ENCODE data around the gene TMEM50A. TPM values are rescaled to one million over a fixed set of nuclear protein-coding genes. Genes with fewer than 3 reads are reported as not detected.
A peak's percentile ranks its signal among the peaks of the same experiment; 100 is the strongest.
"Not testable (repeated sequence)": the region's sequence is repeated elsewhere in the genome, so short reads cannot be mapped to it uniquely, and the experiment has no call there.

Gene TMEM50A
- polyA plus RNA-seq, 3 donors from 2014 or later: 238 to 291 (median 240) TPM

DNA sequence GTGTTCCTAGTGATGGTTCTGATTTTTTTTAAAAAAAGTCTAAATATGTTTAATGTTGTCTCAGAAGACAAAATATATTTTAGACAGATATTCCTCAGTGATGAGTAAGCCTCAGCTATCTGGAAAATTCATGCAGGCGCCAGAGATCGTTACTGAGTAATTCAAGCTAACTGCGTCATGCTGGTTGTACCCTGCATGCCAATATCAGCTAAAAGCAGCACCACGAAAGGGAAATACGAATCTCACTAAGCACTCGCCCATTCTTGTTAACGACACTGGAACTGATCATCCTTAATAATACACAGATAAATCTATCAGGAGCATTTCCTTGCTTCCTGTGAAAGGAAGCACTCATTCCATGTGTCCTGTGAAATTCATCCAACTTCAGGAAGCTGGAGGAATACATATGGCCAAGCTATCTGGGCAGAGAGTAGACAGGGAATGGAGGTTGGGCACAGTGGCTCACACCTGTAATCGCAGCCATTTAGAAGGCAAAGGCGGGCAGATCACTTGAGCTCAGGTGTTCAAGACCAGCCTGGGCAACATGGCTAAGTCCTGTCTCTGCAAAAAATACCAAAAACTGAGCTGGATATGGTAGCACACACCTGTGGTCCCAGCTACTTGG lies 17.7 kb upstream of the TMEM50A start:
- not testable (repeated sequence) for H3K4me3 Mint-ChIP-seq; H3K27me3 Mint-ChIP-seq (ENCODE audit: low read depth in 3 of 3); H3K36me3 Mint-ChIP-seq; DNase-seq; H3K4me1 Mint-ChIP-seq; H3K9me3 Mint-ChIP-seq; H3K27ac Mint-ChIP-seq

DNA sequence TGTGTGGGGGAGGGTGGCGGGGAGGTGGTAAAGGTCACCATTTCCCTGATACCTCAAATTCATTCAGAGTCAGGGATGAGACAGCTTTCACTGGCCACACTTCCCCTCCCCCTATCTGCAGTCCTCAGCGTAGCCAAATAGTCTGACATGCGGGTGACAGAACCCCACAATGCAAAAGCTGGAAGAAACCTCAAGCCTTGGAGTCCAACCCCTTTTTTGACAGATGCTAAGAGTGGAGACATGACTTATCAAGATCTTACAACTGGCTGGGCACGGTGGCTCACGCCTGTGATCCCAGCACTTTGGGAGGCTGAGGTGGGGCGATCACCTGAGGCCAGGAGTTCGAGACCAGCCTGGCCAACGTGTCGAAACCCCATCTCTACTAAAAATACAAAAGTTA lies 16.0 kb upstream of the TMEM50A start:
- H3K36me3 Mint-ChIP-seq; H3K9me3 Mint-ChIP-seq; H3K4me3 Mint-ChIP-seq; DNase-seq; H3K4me1 Mint-ChIP-seq; H3K27me3 Mint-ChIP-seq (ENCODE audit: low read depth in 3 of 3): not testable (repeated sequence)
- H3K27ac Mint-ChIP-seq: peak overlapping the region in 1 of 6 donors; percentile 71

- DNase-seq; H3K27me3 Mint-ChIP-seq (ENCODE audit: low read depth in 3 of 3); H3K36me3 Mint-ChIP-seq; H3K4me3 Mint-ChIP-seq; H3K27ac Mint-ChIP-seq; H3K4me1 Mint-ChIP-seq; H3K9me3 Mint-ChIP-seq: not testable (repeated sequence)
Measured at GRCh38 chr1:25324407-25324806, 13.7 kb upstream of the TMEM50A start.

DNA sequence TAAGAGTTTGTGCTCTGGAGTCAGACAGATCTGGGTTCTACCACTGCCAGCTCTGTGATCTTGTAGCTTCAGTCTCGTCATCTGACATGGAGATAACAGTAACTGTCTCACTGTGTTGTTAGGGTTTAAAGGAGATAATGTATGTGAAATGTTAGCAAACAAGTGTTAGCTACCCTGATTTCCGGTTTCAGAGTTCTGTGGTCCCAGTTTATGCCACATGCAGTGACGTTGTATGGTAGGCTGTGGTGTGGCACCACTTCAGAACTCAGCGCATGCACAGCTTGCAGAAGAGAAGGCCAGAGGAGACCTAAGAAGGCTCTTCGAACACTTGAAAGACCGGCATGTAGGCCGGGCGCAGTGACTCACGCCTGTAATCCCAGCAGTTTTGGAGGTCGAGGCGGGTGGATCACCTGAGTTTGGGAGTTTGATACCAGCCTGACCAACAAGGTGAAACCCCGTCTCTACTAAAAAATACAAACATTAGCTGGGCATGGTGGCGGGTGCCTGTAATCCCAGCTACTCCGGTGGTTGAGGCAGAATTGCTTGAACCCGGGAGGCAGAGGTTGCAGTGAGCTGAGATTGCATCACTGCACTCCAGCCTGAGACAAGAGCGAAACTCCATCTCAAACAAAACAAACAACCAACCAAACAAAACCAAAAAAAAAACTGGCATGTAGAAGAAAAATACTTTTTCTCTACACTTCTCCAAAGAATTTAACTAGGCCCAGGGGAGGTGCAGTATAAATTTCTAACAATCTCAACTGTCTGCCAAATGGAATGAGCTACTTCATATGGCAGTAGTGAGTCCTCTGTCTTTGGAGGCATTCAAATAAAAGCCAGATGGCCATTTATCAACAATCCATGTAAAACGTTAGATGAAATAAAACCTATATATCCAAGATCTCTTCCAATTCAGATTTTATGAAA lies 10.0 kb upstream of the TMEM50A start:
- H3K4me3 Mint-ChIP-seq; H3K9me3 Mint-ChIP-seq; H3K36me3 Mint-ChIP-seq; DNase-seq; H3K27me3 Mint-ChIP-seq (ENCODE audit: low read depth in 3 of 3): not testable (repeated sequence)
- Mint-ChIP-seq H3K27ac (peak overlapping the region in 2 of 6 donors; percentile 62 to 77), H3K4me1 (peaks cover 7 to 21% of the 10 kb centered on the region in 2 donors)

GRCh38 chr1:25328791-25329185 lies 9.3 kb upstream of the TMEM50A start:
- peak overlapping the region in 2 of 6 donors; percentile 62 to 77 for H3K27ac Mint-ChIP-seq
- H3K4me1 Mint-ChIP-seq: peaks cover 7 to 25% of the 10 kb centered on the region in 2 donors
- DNase-seq; H3K36me3 Mint-ChIP-seq; H3K9me3 Mint-ChIP-seq; H3K27me3 Mint-ChIP-seq (ENCODE audit: low read depth in 3 of 3); H3K4me3 Mint-ChIP-seq: not testable (repeated sequence)

DNA sequence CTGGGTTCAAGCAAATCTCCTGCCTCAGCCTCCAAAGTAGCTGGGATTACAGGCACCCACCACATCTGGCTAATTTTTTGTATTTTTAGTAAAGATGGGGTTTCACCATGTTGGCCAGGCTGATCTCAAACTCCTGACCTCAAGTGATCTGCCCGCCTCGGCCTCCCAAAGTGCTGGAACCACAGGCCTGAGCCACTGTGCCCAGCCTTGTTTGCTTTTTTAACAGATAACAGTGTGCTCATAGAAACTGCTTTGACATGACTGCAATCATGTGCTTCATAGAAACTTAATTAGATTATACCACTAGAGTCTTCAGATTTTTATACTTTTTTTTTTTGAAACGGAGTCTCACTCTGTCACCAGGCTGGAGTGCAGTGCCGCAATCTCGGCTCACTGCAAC lies 8.8 kb upstream of the TMEM50A start:
- H3K36me3 Mint-ChIP-seq: not testable (repeated sequence)
- H3K27ac Mint-ChIP-seq: peak overlapping the region in 5 of 6 donors; percentile 74 to 95 (median 90)

DNA sequence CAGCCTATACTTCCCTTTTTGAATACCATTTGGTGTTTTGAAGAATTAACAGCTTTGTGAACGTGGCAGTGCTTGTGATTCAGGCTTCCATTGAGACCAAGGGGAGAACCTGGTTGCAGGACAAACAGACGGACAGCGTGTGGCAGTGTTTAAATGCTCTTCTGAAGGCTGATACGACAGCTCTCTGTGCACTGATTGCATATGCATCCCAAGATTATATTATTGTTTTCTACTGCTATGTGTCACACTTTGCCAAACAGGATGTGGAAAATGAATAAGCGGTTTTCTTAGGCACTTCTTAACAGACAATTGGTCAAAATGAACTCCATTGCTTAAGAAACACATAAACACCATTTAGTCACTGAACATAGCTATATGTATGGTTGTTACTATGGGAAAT lies 8.2 kb upstream of the TMEM50A start:
- Mint-ChIP-seq H3K4me3 (peak overlapping the region in 4 of 5 donors; percentile 21 to 67 (median 36)), H3K4me1 (peaks cover 7 to 31% of the 10 kb centered on the region in 2 donors), H3K27ac (peak overlapping the region; percentile 74 to 95 (median 88))
- DNase-seq: peak in 2 of 3 donors; percentile 6 to 37
- not testable (repeated sequence) for H3K9me3 Mint-ChIP-seq; H3K36me3 Mint-ChIP-seq; H3K27me3 Mint-ChIP-seq (ENCODE audit: low read depth in 3 of 3)

More for the DNA sequence above, 8.8 kb upstream of the TMEM50A start:
- peak overlapping the region in 2 of 5 donors; percentile 21 to 67 for H3K4me3 Mint-ChIP-seq
- peaks cover 7 to 27% of the 10 kb centered on the region in 2 donors for H3K4me1 Mint-ChIP-seq
- H3K27me3 Mint-ChIP-seq (ENCODE audit: low read depth in 3 of 3); H3K9me3 Mint-ChIP-seq: not testable (repeated sequence)
- DNase-seq: peak in 1 of 3 donors; percentile 16

DNA sequence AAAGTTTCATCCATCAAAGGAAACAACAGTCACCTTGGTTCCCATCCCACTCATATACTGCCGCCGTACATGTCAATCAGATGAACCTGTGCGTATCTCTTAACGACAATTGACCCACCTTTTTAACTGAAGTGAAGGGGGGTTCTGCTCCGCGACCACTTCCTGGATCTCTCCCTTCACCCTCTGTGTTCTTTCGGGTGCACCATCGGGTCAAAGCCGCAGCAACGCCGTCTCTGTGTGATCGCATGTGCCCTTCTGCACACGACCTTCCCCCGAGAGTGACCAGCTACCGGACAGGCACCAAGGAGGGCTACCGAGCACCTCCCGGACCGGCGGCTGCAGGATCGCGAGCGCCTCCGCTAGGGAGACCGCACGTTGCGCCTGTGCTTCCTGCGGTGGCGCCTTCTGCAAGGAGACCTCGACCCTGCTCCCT lies 1.2 kb upstream of the TMEM50A start:
- H3K9me3 Mint-ChIP-seq, H3K36me3 Mint-ChIP-seq: not testable (repeated sequence)
- Mint-ChIP-seq H3K27ac (peak overlapping the region; percentile 86 to 97 (median 94)), H3K4me3 (peak overlapping the region; percentile 92 to 97 (median 95)), H3K4me1 (peaks cover 40 to 43% of the 10 kb centered on the region in 2 donors), H3K27me3 (ENCODE audit: low read depth in 3 of 3) (peaks cover 4 to 19% (median 6%) of the 10 kb centered on the region in 3 donors)
- DNase-seq: peak; percentile 54 to 63 (median 57)

- not testable (repeated sequence) for DNase-seq, H3K36me3 Mint-ChIP-seq, H3K9me3 Mint-ChIP-seq
- Mint-ChIP-seq H3K27me3 (ENCODE audit: low read depth in 3 of 3) (peaks cover 4 to 19% (median 6%) of the 10 kb centered on the region in 3 donors), H3K4me3 (peak overlapping the region; percentile 81 to 97 (median 96)), H3K4me1 (peaks cover 42 to 47% of the 10 kb centered on the region in 2 donors), H3K27ac (peak overlapping the region; percentile 59 to 96 (median 92))
Measured at GRCh38 chr1:25337483-25338187, 499 bp upstream of the TMEM50A start.

DNA sequence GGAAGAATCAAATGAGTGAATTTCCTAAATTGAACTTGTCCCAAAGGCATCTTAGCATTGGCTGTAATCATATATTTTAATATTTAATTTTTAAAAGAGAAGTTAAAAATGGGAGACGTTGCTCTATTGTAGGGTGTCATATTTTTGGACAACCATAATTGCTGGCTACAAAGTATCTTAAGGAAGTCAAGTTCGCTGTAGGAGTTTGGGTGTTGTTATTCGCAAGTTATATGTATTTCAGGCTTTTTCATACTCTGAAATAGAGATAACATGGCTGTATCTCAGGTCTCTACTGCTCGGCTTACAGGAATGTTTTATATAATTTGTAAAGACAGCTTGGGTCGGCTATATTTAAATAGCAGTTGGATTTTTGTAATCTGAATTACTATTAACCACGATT lies 852 bp downstream of the TMEM50A start:
- Mint-ChIP-seq H3K27ac (peak overlapping the region; percentile 87 to 96 (median 94)), H3K4me1 (peaks cover 40 to 61% of the 10 kb centered on the region in 2 donors)

GRCh38 chr1:25341746-25342145 lies 3.6 kb downstream of the TMEM50A start:
- peak overlapping the region in 1 of 5 donors; percentile 18 for H3K4me3 Mint-ChIP-seq

More for the DNA sequence above, 852 bp downstream of the TMEM50A start:
- peaks cover 4 to 19% (median 6%) of the 10 kb centered on the region in 3 donors for H3K27me3 Mint-ChIP-seq (ENCODE audit: low read depth in 3 of 3)
- H3K9me3 Mint-ChIP-seq: no peaks in the 10 kb centered on the region
- peaks cover 8% of the 10 kb centered on the region in 3 donors for H3K36me3 Mint-ChIP-seq
- H3K4me3 Mint-ChIP-seq: peak overlapping the region; percentile 81 to 96 (median 93)
- no peak for DNase-seq

GRCh38 chr1:25342846-25343245 lies 4.7 kb downstream of the TMEM50A start:
- Mint-ChIP-seq H3K9me3 (no peaks in the 10 kb centered on the region), H3K4me1 (peaks cover 34 to 61% of the 10 kb centered on the region in 2 donors), H3K27me3 (ENCODE audit: low read depth in 3 of 3) (peaks cover 4 to 15% (median 5%) of the 10 kb centered on the region in 3 donors), H3K4me3 (no peak overlapping the region), H3K27ac (peak overlapping the region in 2 of 6 donors; percentile 28 to 54), H3K36me3 (peaks cover 10 to 21% (median 11%) of the 10 kb centered on the region in 3 donors)
- DNase-seq: no peak

More at GRCh38 chr1:25341746-25342145, 3.6 kb downstream of the TMEM50A start:
- Mint-ChIP-seq H3K27ac (peak overlapping the region in 3 of 6 donors; percentile 23 to 35 (median 24)), H3K27me3 (ENCODE audit: low read depth in 3 of 3) (peaks cover 4 to 17% (median 8%) of the 10 kb centered on the region in 3 donors), H3K36me3 (peaks cover 8 to 15% (median 8%) of the 10 kb centered on the region in 3 donors), H3K4me1 (peaks cover 35 to 56% of the 10 kb centered on the region in 2 donors), H3K9me3 (no peaks in the 10 kb centered on the region)
- DNase-seq: no peak

- Mint-ChIP-seq H3K4me3 (no peak overlapping the region), H3K36me3 (peaks cover 15 to 26% (median 15%) of the 10 kb centered on the region in 3 donors), H3K4me1 (peaks cover 35 to 64% of the 10 kb centered on the region in 2 donors), H3K27me3 (ENCODE audit: low read depth in 3 of 3) (peaks cover 0 to 9% (median 2%) of the 10 kb centered on the region in 3 donors), H3K9me3 (no peaks in the 10 kb centered on the region), H3K27ac (peak overlapping the region in 3 of 6 donors; percentile 9 to 54 (median 33))
- DNase-seq: no peak
Measured at GRCh38 chr1:25343872-25344271, 5.7 kb downstream of the TMEM50A start.
